Left lung (tissue), 10 donors: ENCODE results near the gene OCSTAMP. TPM values are rescaled to one million over a fixed set of nuclear protein-coding genes. Genes with fewer than 3 reads are reported as not detected.
A peak's percentile ranks its signal among the peaks of the same experiment; 100 is the strongest.

ENCODE experiments used
- ATAC-seq: fragments of 200-7000 bp; cut with Tn5 transposase; one replicate; pipeline ENCODE4 v1.9.1; 2020; ENCODE audit warnings: moderate library complexity
- DNase-seq, 4 donors: peaks; one replicate each; pipeline ENCODE4 v3.0.0-alpha.2; 2013 to 2020
- H3K27ac ChIP-seq, 2 donors: fragments of 200-600 bp; sonication (generic) in 1 of 2; one replicate each; pipeline versions ENCODE4 v1.5.0 to v1.8.0; 2020 to 2021
- H3K27me3 ChIP-seq, 2 donors: fragments of 200-600 bp; sonication (generic) in 1 of 2; one replicate each; pipeline versions ENCODE4 v1.5.0 to v1.8.0; 2020 to 2021
- H3K36me3 ChIP-seq, 2 donors: fragments of 200-600 bp; sonication (generic) in 1 of 2; one replicate each; pipeline versions ENCODE4 v1.5.0 to v1.8.0; 2020 to 2021
- H3K4me1 ChIP-seq, 2 donors: fragments of 200-600 bp; one replicate each; pipeline ENCODE4 v1.8.0; 2021
- H3K4me3 ChIP-seq, 2 donors: fragments of 200-600 bp; sonication (generic) in 1 of 2; one replicate each; pipeline versions ENCODE4 v1.5.0 to v1.8.0; 2020 to 2021; ENCODE audit warnings: mild to moderate bottlenecking in 1 of 2
- H3K9me3 ChIP-seq, 2 donors: fragments of 200-600 bp; sonication (generic) in 1 of 2; one replicate each; pipeline versions ENCODE4 v1.5.0 to v1.8.0; 2020 to 2021
- intact Hi-C, 2 donors: fragments of 100-400 bp; cut with DNase I; formaldehyde crosslinking; loops; one replicate each; pipeline versions ENCODE4 v1.11.2 to v1.14.2; 2022
- polyA plus RNA-seq, 6 donors: library from polyadenylated mRNA; unstranded; fragments of 120-200 nt; gene quantifications; one replicate each; pipeline ENCODE4 v1.2.1, GENCODE V29; 2013; ENCODE audit not compliant: insufficient read length in 6 of 6
- total RNA-seq, 2 donors: library from RNA; stranded (reverse); fragmentation: NEBNext Ultra II Directional; extraction: Animal tissue kit (Norgen Biotek cat#: 25700); gene quantifications; one replicate each; pipeline ENCODE4 v1.2.1, GENCODE V29; 2021
- TF ChIP-seq, protein P1 (sequence below), 2 donors: fragments of 200-600 bp; sonication (generic) in 1 of 2; IDR thresholded peaks; one replicate each; pipeline versions ENCODE4 v1.5.0 to v1.8.0; 2021; ENCODE audit warnings: antibody characterized with exemption in 2 of 2
- donor health status: DM: no; HTN: yes; CAD: no.
- donor health status: DM: no; HTN: no; CAD: no.

The OCSTAMP gene
- total and polyA plus RNA-seq, 8 donors: not detected

DNA sequence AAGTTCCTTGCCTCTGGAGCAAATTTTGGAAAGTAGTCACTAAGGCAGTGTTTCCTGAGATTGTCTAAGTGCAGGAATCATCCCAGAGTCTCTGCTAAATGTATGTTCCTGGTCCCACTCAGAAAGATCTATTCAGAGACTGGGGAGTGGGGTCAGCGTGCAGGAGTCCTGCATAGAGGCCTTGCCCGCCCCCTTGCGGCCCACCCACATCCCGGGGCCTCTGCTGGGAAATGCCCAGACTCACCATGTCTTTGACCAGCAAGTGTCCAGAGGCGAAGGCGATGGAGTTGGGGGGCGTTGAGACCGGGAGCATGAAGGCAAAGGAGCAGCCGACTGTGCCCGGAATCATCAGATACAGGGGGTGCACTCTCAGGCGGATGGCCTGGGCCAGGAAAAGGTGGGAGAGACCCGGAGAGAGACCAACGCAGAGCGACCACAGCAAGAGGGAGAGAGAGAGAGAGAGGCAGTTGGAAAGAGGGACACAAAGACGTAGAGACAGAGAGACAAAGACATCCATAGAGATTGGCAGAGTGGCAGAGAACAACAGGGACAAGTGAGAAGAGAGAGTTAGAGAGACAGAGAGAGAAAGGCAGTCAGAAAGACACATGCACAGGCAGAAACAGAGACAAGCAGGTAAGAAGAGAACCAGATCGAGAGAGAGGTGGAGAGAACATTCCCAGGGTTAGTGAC lies 12.9 kb upstream of the OCSTAMP start:
- no peak overlapping the region for H3K27ac ChIP-seq
- H3K9me3 ChIP-seq: no peaks in the 10 kb centered on the region
- no peaks in the 10 kb centered on the region for H3K36me3 ChIP-seq
- intact Hi-C loops: no loop called here
- ATAC-seq (no peak), DNase-seq (no peak)
- H3K4me1 ChIP-seq: peaks cover 0 to 7% of the 10 kb centered on the region in 2 donors
- H3K27me3 ChIP-seq: peaks cover 0 to 16% of the 10 kb centered on the region in 2 donors
- no peak overlapping the region for H3K4me3 ChIP-seq
- TF ChIP-seq, protein P1, sequence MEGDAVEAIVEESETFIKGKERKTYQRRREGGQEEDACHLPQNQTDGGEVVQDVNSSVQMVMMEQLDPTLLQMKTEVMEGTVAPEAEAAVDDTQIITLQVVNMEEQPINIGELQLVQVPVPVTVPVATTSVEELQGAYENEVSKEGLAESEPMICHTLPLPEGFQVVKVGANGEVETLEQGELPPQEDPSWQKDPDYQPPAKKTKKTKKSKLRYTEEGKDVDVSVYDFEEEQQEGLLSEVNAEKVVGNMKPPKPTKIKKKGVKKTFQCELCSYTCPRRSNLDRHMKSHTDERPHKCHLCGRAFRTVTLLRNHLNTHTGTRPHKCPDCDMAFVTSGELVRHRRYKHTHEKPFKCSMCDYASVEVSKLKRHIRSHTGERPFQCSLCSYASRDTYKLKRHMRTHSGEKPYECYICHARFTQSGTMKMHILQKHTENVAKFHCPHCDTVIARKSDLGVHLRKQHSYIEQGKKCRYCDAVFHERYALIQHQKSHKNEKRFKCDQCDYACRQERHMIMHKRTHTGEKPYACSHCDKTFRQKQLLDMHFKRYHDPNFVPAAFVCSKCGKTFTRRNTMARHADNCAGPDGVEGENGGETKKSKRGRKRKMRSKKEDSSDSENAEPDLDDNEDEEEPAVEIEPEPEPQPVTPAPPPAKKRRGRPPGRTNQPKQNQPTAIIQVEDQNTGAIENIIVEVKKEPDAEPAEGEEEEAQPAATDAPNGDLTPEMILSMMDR (IDR thresholded peaks at IDR 0.05): no peak

DNA sequence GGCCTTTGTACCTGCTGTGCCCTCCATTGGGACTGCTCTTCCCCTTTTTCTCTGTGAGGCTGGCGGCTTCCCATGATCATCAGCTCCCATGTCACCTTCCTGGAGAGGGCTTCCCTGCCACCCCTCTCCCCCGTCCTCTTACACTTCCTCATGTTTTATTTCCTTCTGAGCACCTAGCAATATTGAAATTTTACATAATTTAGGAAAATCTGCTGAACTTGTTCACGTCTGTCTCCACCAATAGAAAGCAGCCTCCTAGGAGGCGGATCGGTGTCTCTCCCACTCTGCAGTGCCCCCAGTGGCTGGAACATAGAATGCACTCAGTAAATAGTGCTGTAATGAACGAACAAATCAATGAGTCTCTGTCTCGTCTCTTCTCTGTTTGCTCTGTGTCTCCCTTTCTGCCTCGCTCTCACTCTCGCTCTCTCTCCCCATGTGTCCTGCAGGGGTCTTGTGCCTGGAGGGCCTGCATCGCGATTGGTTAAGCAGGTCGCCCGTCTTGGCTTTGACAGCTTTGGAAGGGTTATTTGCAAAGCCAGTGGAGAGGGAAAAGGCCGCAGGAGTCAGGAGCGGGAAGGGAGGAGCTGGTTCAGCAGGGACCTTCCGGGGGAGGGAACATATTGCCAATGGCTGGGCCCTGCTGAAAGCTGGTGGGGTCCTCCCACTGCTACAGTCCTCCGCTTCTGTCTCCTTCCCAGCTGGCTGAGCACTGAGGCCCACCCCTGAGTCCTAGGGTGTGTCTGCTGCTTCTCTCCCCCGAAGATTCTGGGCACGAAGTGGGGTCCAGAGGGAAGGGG lies 12.1 kb upstream of the OCSTAMP start:
- H3K36me3 ChIP-seq: no peaks in the 10 kb centered on the region
- DNase-seq (peak in 3 of 4 donors; percentile 49 to 84 (median 78)), ATAC-seq (peak; percentile 96)
- peaks cover 0 to 7% of the 10 kb centered on the region in 2 donors for H3K4me1 ChIP-seq
- peaks cover 0 to 16% of the 10 kb centered on the region in 2 donors for H3K27me3 ChIP-seq
- TF ChIP-seq, protein P1 (IDR thresholded peaks at IDR 0.05): peak; percentile 77
- H3K9me3 ChIP-seq: no peaks in the 10 kb centered on the region
- H3K4me3 ChIP-seq: peak overlapping the region; percentile 15 to 17
- H3K27ac ChIP-seq: no peak overlapping the region
- intact Hi-C loops: no loop called here

DNA sequence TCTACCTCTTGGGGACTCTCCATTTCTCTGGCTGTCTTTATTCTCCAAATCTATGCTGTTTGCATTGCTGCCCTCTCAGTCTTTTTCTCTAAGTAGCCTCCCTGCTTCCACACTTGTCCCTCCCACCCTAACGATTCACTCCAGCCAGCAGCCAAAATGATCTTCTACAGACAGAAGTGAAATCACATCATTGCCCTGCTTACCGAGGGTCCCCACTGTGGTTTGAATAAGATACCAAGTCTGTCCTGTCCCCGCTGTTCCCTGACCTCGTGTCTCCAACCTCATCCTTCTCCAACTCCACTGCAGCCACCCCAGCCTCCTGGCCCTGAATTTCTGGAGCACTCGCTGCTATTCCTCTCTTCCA lies 11.5 kb upstream of the OCSTAMP start:
- intact Hi-C loops: no loop called here
- ATAC-seq (no peak), DNase-seq (no peak)
- Histone ChIP-seq H3K9me3 (no peaks in the 10 kb centered on the region), H3K27ac (no peak overlapping the region), H3K27me3 (peaks cover 0 to 16% of the 10 kb centered on the region in 2 donors), H3K36me3 (no peaks in the 10 kb centered on the region), H3K4me3 (peak overlapping the region; percentile 15 to 17), H3K4me1 (peaks cover 0 to 7% of the 10 kb centered on the region in 2 donors)
- TF ChIP-seq, protein P1 (IDR thresholded peaks at IDR 0.05): no peak

DNA sequence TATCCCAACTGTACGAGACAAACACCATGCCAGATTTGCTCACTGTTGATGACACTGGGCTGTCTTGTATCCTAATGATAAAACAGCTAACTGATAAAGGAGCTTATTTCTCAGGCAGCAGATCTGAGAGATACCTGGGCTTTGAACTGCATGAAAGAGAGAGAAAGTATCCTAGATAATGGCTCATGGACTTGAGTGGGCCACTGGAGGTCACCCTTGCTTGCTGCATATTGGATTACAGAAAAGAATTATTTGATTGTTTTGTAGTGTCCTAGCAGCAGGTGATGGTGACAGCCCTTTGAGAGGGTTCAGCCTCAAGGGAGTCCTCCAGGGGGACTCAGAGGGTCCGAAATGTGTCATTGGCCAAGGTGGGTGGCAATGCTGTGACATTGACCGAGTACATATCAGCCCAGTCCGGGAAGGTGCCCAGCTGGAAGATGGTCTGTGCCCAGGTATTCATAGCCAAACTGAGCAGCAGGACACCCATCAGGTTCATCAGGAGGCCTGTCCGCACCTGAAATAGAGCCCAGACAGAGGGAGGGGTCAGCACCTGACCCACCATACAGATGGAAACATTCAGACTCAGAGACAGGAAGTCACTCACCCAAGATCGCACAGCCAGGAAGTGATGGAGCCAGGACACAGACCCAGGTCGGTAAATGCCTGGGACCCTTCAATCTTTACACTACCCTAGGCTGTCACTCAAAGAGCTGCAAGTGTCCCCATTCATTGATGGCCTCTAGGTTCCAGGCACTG lies 9.4 kb upstream of the OCSTAMP start:
- Histone ChIP-seq H3K9me3 (no peaks in the 10 kb centered on the region), H3K4me1 (peaks cover 0 to 7% of the 10 kb centered on the region in 2 donors), H3K27me3 (peaks cover 0 to 25% of the 10 kb centered on the region in 2 donors), H3K27ac (no peak overlapping the region), H3K4me3 (no peak overlapping the region), H3K36me3 (no peaks in the 10 kb centered on the region)
- TF ChIP-seq, protein P1 (IDR thresholded peaks at IDR 0.05): no peak
- ATAC-seq: no peak
- DNase-seq: no peak
- intact Hi-C loops: no loop called here
